HepG2 (cell line): ENCODE data around the gene WWC1. TPM values are rescaled to one million over a fixed set of nuclear protein-coding genes. Genes with fewer than 3 reads are reported as not detected.

Experiments
- AHDC1 ChIP-seq: sonication (generic); formaldehyde crosslinking; IDR thresholded peaks from 2 replicates; pipeline ENCODE4 v1.5.1; 2020; ENCODE audit warnings: mild to moderate bottlenecking, missing genetic modification reagents, borderline replicate concordance
- BORCS8-MEF2B ChIP-seq: sonication (generic); formaldehyde crosslinking; IDR thresholded peaks from 2 replicates; pipeline ENCODE4 v1.8.0; 2022; ENCODE audit warnings: mild to moderate bottlenecking, missing genetic modification reagents
- GTF3A ChIP-seq: sonication (generic); formaldehyde crosslinking; conservative IDR thresholded peaks from 2 replicates; pipeline ENCODE4 v1.4.0; 2020; ENCODE audit warnings: mild to moderate bottlenecking, missing genetic modification reagents
- HMG20B ChIP-seq: conservative IDR thresholded peaks from 2 replicates; pipeline ENCODE4 v1.6.1; 2016; ENCODE audit warnings: missing genetic modification reagents, missing compliant biosample characterization
- HMGA1 ChIP-seq: sonication (generic); formaldehyde crosslinking; conservative IDR thresholded peaks from 2 replicates; pipeline ENCODE4 v1.4.0; 2020; ENCODE audit warnings: missing genetic modification reagents
- IRF1 ChIP-seq: sonication (generic); formaldehyde crosslinking; IDR thresholded peaks from 2 replicates; pipeline ENCODE4 v1.4.0; 2020; ENCODE audit warnings: low read depth, mild to moderate bottlenecking, missing genetic modification reagents
- NFIB ChIP-seq: sonication (generic); formaldehyde crosslinking; IDR thresholded peaks from 2 replicates; pipeline ENCODE4 v1.9.0; 2021; ENCODE audit warnings: missing genetic modification reagents, mild to moderate bottlenecking, borderline replicate concordance
- RFX3 ChIP-seq: IDR thresholded peaks from 2 replicates; pipeline ENCODE4 v1.6.1; 2016; ENCODE audit warnings: missing biosample characterization, missing genetic modification reagents
- SIN3B ChIP-seq: fragments of 150-350 bp; IDR thresholded peaks from 2 replicates; pipeline ENCODE4 v1.6.1; 2014; ENCODE audit warnings: low read length
- SPEN ChIP-seq: sonication (generic); formaldehyde crosslinking; IDR thresholded peaks from 2 replicates; pipeline ENCODE4 v1.5.1; 2020; ENCODE audit warnings: low read depth, mild to moderate bottlenecking, missing genetic modification reagents
- TAF15 ChIP-seq: fragments of 200-400 bp; formaldehyde crosslinking; IDR thresholded peaks from one replicate; pipeline ENCODE4 v1.6.1; 2018; ENCODE audit warnings: mild to moderate bottlenecking, low read depth, low read length; ENCODE audit not compliant: poor library complexity, severe bottlenecking
- ZBTB49 ChIP-seq: sonication (generic); formaldehyde crosslinking; IDR thresholded peaks from 2 replicates; pipeline ENCODE4 v1.4.0; 2020; ENCODE audit warnings: missing genetic modification reagents, borderline replicate concordance
- ZC3H13 ChIP-seq: sonication (generic); formaldehyde crosslinking; IDR thresholded peaks from 2 replicates; pipeline ENCODE4 v1.8.1; 2023; ENCODE audit warnings: mild to moderate bottlenecking, missing genetic modification reagents, moderate library complexity
- ZFAT ChIP-seq: sonication (generic); formaldehyde crosslinking; conservative IDR thresholded peaks from 2 replicates; pipeline ENCODE4 v1.8.1; 2023; ENCODE audit warnings: missing genetic modification reagents, inconsistent platforms
- ZNF20 ChIP-seq: sonication (generic); formaldehyde crosslinking; IDR thresholded peaks from 2 replicates; pipeline ENCODE4 v1.4.0; 2020; ENCODE audit warnings: mild to moderate bottlenecking, moderate library complexity, missing genetic modification reagents
- ZNF205 ChIP-seq: IDR thresholded peaks from 2 replicates; pipeline ENCODE4 v1.6.1; 2018; ENCODE audit warnings: missing biosample characterization, missing genetic modification reagents
- ZNF207 ChIP-seq: fragments of 450-650 bp; IDR thresholded peaks from 2 replicates; pipeline ENCODE4 v1.6.1; 2016; ENCODE audit warnings: antibody characterized with exemption, borderline replicate concordance
- ZNF468 ChIP-seq: sonication (generic); formaldehyde crosslinking; IDR thresholded peaks from 2 replicates; pipeline ENCODE4 v1.8.0; 2022; ENCODE audit warnings: mild to moderate bottlenecking, moderate library complexity, missing genetic modification reagents
- ZNF577 ChIP-seq: sonication (generic); formaldehyde crosslinking; IDR thresholded peaks from 2 replicates; pipeline ENCODE4 v1.4.0; 2020; ENCODE audit warnings: mild to moderate bottlenecking, low read depth, missing genetic modification reagents, borderline replicate concordance
- ZNF629 ChIP-seq: sonication (generic); formaldehyde crosslinking; conservative IDR thresholded peaks from 2 replicates; pipeline ENCODE4 v1.5.0; 2020; ENCODE audit warnings: missing genetic modification reagents
- ZNF644 ChIP-seq: IDR thresholded peaks from 2 replicates; pipeline ENCODE4 v1.6.1; 2016; ENCODE audit warnings: low read depth
- ZNF670 ChIP-seq: sonication (generic); formaldehyde crosslinking; IDR thresholded peaks from 2 replicates; pipeline ENCODE4 v1.8.0; 2022; ENCODE audit warnings: mild to moderate bottlenecking, missing genetic modification reagents, borderline replicate concordance
- ZNF672 ChIP-seq: sonication (generic); formaldehyde crosslinking; IDR thresholded peaks from 2 replicates; pipeline ENCODE4 v1.8.1; 2022; ENCODE audit warnings: missing genetic modification reagents
- ZNF776 ChIP-seq: sonication (generic); formaldehyde crosslinking; IDR thresholded peaks from 2 replicates; pipeline ENCODE4 v1.4.0; 2020; ENCODE audit warnings: mild to moderate bottlenecking, missing genetic modification reagents
- polyA plus RNA-seq, 8 experiments: library from polyadenylated mRNA; depleted of rRNA in 3 of 8; stranded (reverse) in 7 of 8; unstranded in 1 of 8; fragments of >200 nt; fragmentation: Illumina TruSeq in 4 of 8; extraction: Trizol in 4 of 8; gene quantifications; 2 replicates each; pipeline versions ENCODE4 v1.2.1 to v1.2.3, GENCODE V29; 2011 to 2016; ENCODE audit warnings: low read depth in 4 of 8, missing spikeins in 1 of 8, mixed read lengths in 1 of 8; ENCODE audit not compliant: insufficient read depth in 1 of 8
- total RNA-seq, 5 experiments: library from RNA; depleted of rRNA; stranded (reverse); fragments of >200 nt; fragmentation: Illumina TruSeq; extraction: Trizol; gene quantifications; 2 replicates each; pipeline ENCODE4 v1.2.3, GENCODE V29; 2016; ENCODE audit warnings: low read depth in 1 of 5

Gene WWC1
- total and polyA plus RNA-seq, 2 of the 13 experiments (the other 11 are each of a cell fraction or from before 2014, with no cell fraction given) = 8.3 to 17.9 TPM

- TF ChIP-seq AHDC1 (CRISPR knock-in tag) = no peak
- no peak for TF ChIP-seq ZNF207
- TF ChIP-seq ZNF20 = no peak
- TF ChIP-seq ZNF205 = no peak
- TF ChIP-seq GTF3A (CRISPR knock-in tag) = no peak
- TF ChIP-seq NFIB = no peak
- no peak for TF ChIP-seq HMGA1
- TF ChIP-seq BORCS8-MEF2B (CRISPR knock-in tag) = no peak
- TF ChIP-seq ZNF629 (CRISPR knock-in tag) = no peak
- TF ChIP-seq IRF1 (CRISPR knock-in tag) = no peak
- no peak for TF ChIP-seq SPEN (CRISPR knock-in tag)
- TF ChIP-seq RFX3 (CRISPR knock-in tag) = no peak
- no peak for TF ChIP-seq ZNF670 (CRISPR knock-in tag)
- TF ChIP-seq ZNF672 (CRISPR knock-in tag) = no peak
- no peak for TF ChIP-seq SIN3B
- TF ChIP-seq ZNF577 (CRISPR knock-in tag) = no peak
- TF ChIP-seq ZC3H13 (CRISPR knock-in tag) = no peak
- no peak for TF ChIP-seq ZFAT (CRISPR knock-in tag)
- no peak for TF ChIP-seq ZBTB49 (CRISPR knock-in tag)
- no peak for TF ChIP-seq TAF15
- 0 out of 2 replicates have a peak, but pooled peaks have one; percentile 23 for TF ChIP-seq ZNF776
- no peak for TF ChIP-seq ZNF468 (CRISPR knock-in tag)
- TF ChIP-seq ZNF644 (CRISPR knock-in tag) = no peak
- TF ChIP-seq HMG20B = no peak
These were observed at the start of gene WWC1 (continued) for GRCh38 chr5:168291342-168291963.
